OCI-LY7 (cell line): ENCODE data around the gene SLC22A16. TPM values are rescaled to one million over a fixed set of nuclear protein-coding genes. Genes with fewer than 3 reads are reported as not detected.

Source experiments
- BruUV-seq: library from RNA; stranded (reverse); fragments of 400-500 nt; replicated peaks from 2 replicates; lab custom pipeline; 2021; lab: Mats Ljungman, UMichigan
- CTCF ChIA-PET: fragments of 300-600 bp; sonication (Branson Sonifier 250); formaldehyde crosslinking; loops from one replicate; lab custom pipeline; 2022; ENCODE audit warnings: antibody characterized with exemption; ENCODE audit not compliant: unreplicated experiment; lab: Charles Lee
- POLR2A ChIA-PET: fragments of 300-600 bp; sonication (Branson Sonifier 250); formaldehyde crosslinking; loops from one replicate; lab custom pipeline; 2022; ENCODE audit warnings: antibody characterized with exemption; lab: Charles Lee
- DNase-seq: peaks from one replicate; pipeline ENCODE4 v3.0.0-alpha.2; 2015; ENCODE audit warnings: low spot score
- H2AFZ ChIP-seq: fragments of 200-600 bp; sonication (generic), shearing (Covaris generic); 2 replicates; pipeline ENCODE4 v1.6.1; 2014; ENCODE audit warnings: mild to moderate bottlenecking, antibody characterized with exemption, low read length, moderate library complexity
- H3K27ac ChIP-seq: fragments of 200-600 bp; sonication (generic); 2 replicates; pipeline ENCODE4 v1.5.1; 2014; ENCODE audit warnings: mixed run types, low read depth, mild to moderate bottlenecking, moderate library complexity, low read length, inconsistent platforms; ENCODE audit not compliant: poor library complexity, severe bottlenecking
- H3K36me3 ChIP-seq: fragments of 200-600 bp; sonication (generic); 2 replicates; pipeline ENCODE4 v1.6.1; 2014; ENCODE audit warnings: mild to moderate bottlenecking, antibody characterized with exemption, low read length, moderate library complexity, mixed read lengths; ENCODE audit not compliant: insufficient read depth
- H3K4me1 ChIP-seq: fragments of 200-600 bp; sonication (generic); 2 replicates; pipeline ENCODE4 v1.5.1; 2014; ENCODE audit warnings: mild to moderate bottlenecking, low read length; ENCODE audit not compliant: insufficient read depth, poor library complexity, severe bottlenecking
- H3K4me2 ChIP-seq: fragments of 200-600 bp; sonication (generic); 2 replicates; pipeline ENCODE4 v1.6.1; 2014; ENCODE audit warnings: mild to moderate bottlenecking, low read length
- H3K4me3 ChIP-seq: fragments of 200-600 bp; sonication (generic); 2 replicates; pipeline ENCODE4 v1.5.1; 2014; ENCODE audit warnings: mild to moderate bottlenecking, low read depth, low read length; ENCODE audit not compliant: poor library complexity, severe bottlenecking
- H3K79me2 ChIP-seq: fragments of 200-600 bp; sonication (generic); 2 replicates; pipeline ENCODE4 v1.6.1; 2016; ENCODE audit warnings: low read depth, mild to moderate bottlenecking, low read length, moderate library complexity, mixed read lengths; ENCODE audit not compliant: insufficient read depth
- H3K9me2 ChIP-seq: fragments of 200-600 bp; sonication (generic); 2 replicates; pipeline ENCODE4 v1.6.1; 2016; ENCODE audit warnings: mild to moderate bottlenecking, low read length, mixed read lengths; ENCODE audit not compliant: insufficient read depth
- H3K9me3 ChIP-seq: fragments of 200-600 bp; sonication (generic); 2 replicates; pipeline ENCODE4 v1.6.1; 2014; ENCODE audit warnings: mild to moderate bottlenecking, mixed run types, low read length, mixed read lengths
- H4K20me1 ChIP-seq: fragments of 200-600 bp; sonication (generic); 2 replicates; pipeline ENCODE4 v1.6.1; 2014; ENCODE audit warnings: mild to moderate bottlenecking, antibody characterized with exemption, low read length, moderate library complexity, mixed read lengths; ENCODE audit not compliant: insufficient read depth
- EZH2phosphoT487 ChIP-seq: fragments of 200-600 bp; sonication (generic); IDR thresholded peaks from 2 replicates; pipeline ENCODE4 v1.6.1; 2018; ENCODE audit warnings: low read depth, borderline replicate concordance, mild to moderate bottlenecking, mixed run types, antibody characterized with exemption, low read length, moderate library complexity, mixed read lengths
- intact Hi-C: fragments of 100-400 bp; cut with micrococcal nuclease; formaldehyde crosslinking; loops from one replicate; pipeline ENCODE4 v1.10.0; 2022; ENCODE audit not compliant: unreplicated experiment
- total RNA-seq, 2 experiments: library from RNA; depleted of rRNA in 1 of 2; stranded (reverse); fragments of >200 nt in 1 of 2; shearing (Covaris generic) in 1 of 2; gene quantifications; 2 replicates each; pipeline ENCODE4 v1.2.3, GENCODE V29; 2014 to 2022
- TF ChIP-seq, protein P1 (sequence below): fragments of 200-600 bp; sonication (generic); conservative IDR thresholded peaks from 2 replicates; pipeline ENCODE4 v1.5.1; 2014; ENCODE audit warnings: mild to moderate bottlenecking, antibody characterized with exemption, low read length, moderate library complexity, mixed read lengths

Gene SLC22A16
- total RNA-seq, 2 experiments from 2014 or later: not detected

DNA sequence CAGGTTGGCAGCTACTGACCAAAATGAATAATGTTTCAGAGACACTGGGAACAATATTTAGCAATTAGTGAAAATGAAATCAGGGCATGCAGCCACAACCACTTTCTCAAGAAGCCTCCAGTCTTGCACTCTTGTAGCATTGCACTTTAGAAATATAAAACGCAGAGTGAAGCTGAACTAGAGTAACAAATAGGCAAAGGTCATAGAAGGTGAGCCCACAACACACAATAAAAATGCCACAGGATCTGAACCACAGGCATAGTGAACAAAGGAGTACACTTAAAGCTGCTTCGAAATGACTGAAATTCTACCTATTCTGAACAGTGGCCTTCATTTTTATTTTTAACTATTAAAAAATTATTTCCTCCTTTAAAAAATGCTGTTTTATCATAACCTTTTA lies 86.0 kb downstream of the SLC22A16 start:
- no TSS peak for BruUV-seq
- Histone ChIP-seq H3K4me2 (no peak overlapping the region), H4K20me1 (no peaks in the 10 kb centered on the region), H3K9me2 (no peaks in the 10 kb centered on the region), H2AFZ (no peak overlapping the region), H3K27ac (no peak overlapping the region), H3K36me3 (no peaks in the 10 kb centered on the region), H3K9me3 (no peaks in the 10 kb centered on the region), H3K79me2 (no peaks in the 10 kb centered on the region), H3K4me1 (no peaks in the 10 kb centered on the region), H3K4me3 (no peak overlapping the region)
- CTCF ChIA-PET: interaction anchor here (1.5 to 4.0 kb wide), 2 partner anchors 212 to 351 kb away, joined by 3 to 27 read pairs; no protein-coding TSS in a partner anchor
- TF ChIP-seq, protein P1, sequence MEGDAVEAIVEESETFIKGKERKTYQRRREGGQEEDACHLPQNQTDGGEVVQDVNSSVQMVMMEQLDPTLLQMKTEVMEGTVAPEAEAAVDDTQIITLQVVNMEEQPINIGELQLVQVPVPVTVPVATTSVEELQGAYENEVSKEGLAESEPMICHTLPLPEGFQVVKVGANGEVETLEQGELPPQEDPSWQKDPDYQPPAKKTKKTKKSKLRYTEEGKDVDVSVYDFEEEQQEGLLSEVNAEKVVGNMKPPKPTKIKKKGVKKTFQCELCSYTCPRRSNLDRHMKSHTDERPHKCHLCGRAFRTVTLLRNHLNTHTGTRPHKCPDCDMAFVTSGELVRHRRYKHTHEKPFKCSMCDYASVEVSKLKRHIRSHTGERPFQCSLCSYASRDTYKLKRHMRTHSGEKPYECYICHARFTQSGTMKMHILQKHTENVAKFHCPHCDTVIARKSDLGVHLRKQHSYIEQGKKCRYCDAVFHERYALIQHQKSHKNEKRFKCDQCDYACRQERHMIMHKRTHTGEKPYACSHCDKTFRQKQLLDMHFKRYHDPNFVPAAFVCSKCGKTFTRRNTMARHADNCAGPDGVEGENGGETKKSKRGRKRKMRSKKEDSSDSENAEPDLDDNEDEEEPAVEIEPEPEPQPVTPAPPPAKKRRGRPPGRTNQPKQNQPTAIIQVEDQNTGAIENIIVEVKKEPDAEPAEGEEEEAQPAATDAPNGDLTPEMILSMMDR: no peak
- TF ChIP-seq EZH2phosphoT487: no peak
- POLR2A ChIA-PET: interaction anchor here (0.5 to 1.0 kb wide), 5 partner anchors 205 to 693 kb away, joined by 3 to 5 read pairs (median 3); no protein-coding TSS in a partner anchor
- no peak for DNase-seq
- intact Hi-C loops: loop anchor here (1.0 to 5.0 kb wide), 4 partner anchors 212 to 863 kb away; no protein-coding TSS in a partner anchor

DNA sequence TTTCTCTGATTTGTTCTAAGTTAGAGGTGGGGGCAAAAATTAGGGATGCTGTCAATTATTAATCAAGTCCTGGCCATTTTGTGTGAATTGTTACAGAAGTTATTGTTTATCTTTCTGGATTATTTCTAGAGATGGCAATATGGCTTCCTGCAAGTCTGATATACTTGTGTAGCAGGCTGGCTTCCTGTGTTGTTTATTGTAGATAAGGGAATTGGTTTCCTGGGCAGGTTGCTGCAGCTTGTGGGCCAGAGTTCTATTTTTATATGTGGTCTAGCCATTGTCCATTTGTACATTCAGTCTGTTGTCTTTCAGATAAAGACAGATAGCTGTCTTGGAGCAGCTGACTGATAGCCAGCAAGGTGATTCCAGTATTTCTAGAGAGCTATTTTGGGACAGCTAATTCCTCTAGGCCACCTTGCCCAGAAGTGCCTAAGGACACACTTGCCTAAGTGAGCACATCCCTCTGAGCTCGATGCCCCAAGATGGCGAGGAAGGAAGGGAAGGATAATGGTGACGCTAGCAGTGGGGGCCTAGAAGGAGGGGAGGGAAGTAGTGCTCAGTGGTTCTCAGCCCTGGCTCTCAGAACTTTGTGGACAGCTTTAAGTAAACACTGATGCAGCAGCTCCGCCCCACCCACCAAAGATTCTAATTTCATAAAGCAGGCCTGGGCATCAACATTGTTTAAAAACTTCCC lies 86.6 kb downstream of the SLC22A16 start:
- peak; percentile 9 for DNase-seq
- H3K4me3 ChIP-seq: no peak overlapping the region
- H3K36me3 ChIP-seq: no peaks in the 10 kb centered on the region
- H3K4me1 ChIP-seq: no peaks in the 10 kb centered on the region
- POLR2A ChIA-PET: interaction anchor here (0.5 to 1.0 kb wide), 6 partner anchors 58 to 692 kb away, joined by 3 to 5 read pairs (median 4); no protein-coding TSS in a partner anchor
- no TSS peak for BruUV-seq
- CTCF ChIA-PET: interaction anchor here (4.0 kb wide), 1 partner anchor 351 kb away, joined by 27 read pairs; no protein-coding TSS in a partner anchor
- H4K20me1 ChIP-seq: no peaks in the 10 kb centered on the region
- H3K9me3 ChIP-seq: no peaks in the 10 kb centered on the region
- H2AFZ ChIP-seq: no peak overlapping the region
- no peaks in the 10 kb centered on the region for H3K9me2 ChIP-seq
- H3K4me2 ChIP-seq: no peak overlapping the region
- TF ChIP-seq, protein P1: no peak
- no peaks in the 10 kb centered on the region for H3K79me2 ChIP-seq
- no peak overlapping the region for H3K27ac ChIP-seq
- intact Hi-C loops: loop anchor here (1.0 to 5.0 kb wide), 4 partner anchors 212 to 863 kb away; no protein-coding TSS in a partner anchor

DNA sequence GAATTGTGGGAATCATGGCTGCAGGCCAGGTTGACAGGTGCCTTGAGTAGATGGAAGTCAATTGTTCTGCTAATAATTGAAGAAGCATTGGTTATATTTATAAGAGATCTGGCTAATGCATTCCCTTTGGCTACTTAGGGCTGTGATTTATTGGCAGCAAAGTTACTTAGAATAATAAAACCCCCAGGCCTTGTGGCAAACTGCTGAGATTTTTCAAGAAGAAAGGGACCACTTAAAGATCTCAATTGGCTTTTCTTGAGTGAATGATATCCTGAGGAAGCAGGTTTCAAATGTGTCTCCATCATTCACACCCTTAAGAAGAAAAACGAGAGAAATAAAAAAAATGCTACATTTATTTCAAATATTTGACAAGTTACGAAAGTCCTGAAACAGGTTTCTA lies 88.4 kb downstream of the SLC22A16 start:
- H3K4me2 ChIP-seq: no peak overlapping the region
- ChIA-PET CTCF (no interaction called here), POLR2A (interaction anchor here (0.6 kb wide), 2 partner anchors 450 to 481 kb away, joined by 3 to 5 read pairs; no protein-coding TSS in a partner anchor)
- no peaks in the 10 kb centered on the region for H4K20me1 ChIP-seq
- no peaks in the 10 kb centered on the region for H3K4me1 ChIP-seq
- no peaks in the 10 kb centered on the region for H3K36me3 ChIP-seq
- no peak for DNase-seq
- H3K9me3 ChIP-seq: no peaks in the 10 kb centered on the region
- TF ChIP-seq EZH2phosphoT487: no peak
- TF ChIP-seq, protein P1: no peak
- H3K4me3 ChIP-seq: no peak overlapping the region
- intact Hi-C loops: no loop called here
- no TSS peak for BruUV-seq
- no peaks in the 10 kb centered on the region for H3K79me2 ChIP-seq
- no peaks in the 10 kb centered on the region for H3K9me2 ChIP-seq
- no peak overlapping the region for H2AFZ ChIP-seq
- no peak overlapping the region for H3K27ac ChIP-seq
